ENCODE data around the gene COL4A2. TPM values are rescaled to one million over a fixed set of nuclear protein-coding genes. Genes with fewer than 3 reads are reported as not detected.

COL4A2 gene
- total RNA-seq, 1 experiment from 2014 or later: 66.0 TPM

DNA sequence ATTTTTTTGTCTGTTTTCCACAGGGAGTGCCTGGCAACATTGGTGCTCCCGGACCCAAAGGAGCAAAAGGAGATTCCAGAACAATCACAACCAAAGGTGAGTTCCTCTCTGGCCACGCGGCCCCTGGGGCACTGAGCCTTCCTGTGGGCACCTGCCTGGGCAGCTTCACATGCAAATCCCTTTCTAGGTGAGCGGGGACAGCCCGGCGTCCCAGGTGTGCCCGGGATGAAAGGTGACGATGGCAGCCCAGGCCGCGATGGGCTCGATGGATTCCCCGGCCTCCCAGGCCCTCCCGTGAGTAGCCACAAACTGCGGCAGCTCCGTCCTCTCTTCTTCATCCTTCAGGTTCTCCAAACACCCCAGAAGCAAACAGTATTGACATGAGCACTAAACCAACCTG lies 155.0 kb downstream of the COL4A2 start:
- CTCF ChIA-PET: interaction anchor here (1.1 to 1.3 kb wide), 2 partner anchors 71 to 128 kb away, joined by 3 to 4 read pairs; no protein-coding TSS in a partner anchor

DNA sequence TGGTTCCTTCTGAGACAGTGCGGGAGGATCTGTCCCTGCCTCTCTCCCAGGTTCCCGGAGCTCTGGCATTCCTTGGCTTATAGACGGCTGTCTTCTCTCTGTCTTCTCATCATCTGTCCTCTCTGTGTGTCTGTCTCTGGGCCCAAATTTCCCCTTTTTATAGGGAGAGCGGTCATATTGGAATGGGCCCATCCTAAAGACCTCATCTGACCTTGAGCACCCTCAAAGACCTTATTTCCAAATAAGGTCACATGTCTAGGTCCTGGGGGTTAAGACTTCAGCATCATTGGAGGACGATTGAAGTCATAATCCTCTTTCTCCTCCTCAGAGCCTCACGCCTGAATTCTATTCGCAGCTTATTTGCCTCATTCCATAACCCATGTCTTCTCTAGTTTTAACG lies 156.1 kb downstream of the COL4A2 start:
- H3K4me3 Mint-ChIP-seq (ENCODE audit: unreplicated experiment): no peak overlapping the region
- no peaks in the 10 kb centered on the region for H3K27me3 Mint-ChIP-seq (ENCODE audit: insufficient read depth, unreplicated experiment)
- intact Hi-C loops (cut with micrococcal nuclease): no loop called here
- no peak for DNase-seq (ENCODE audit: unreplicated experiment)
- ChIA-PET POLR2A (interaction anchor here (1.0 kb wide), 1 partner anchor 154 kb away, joined by 3 read pairs; no protein-coding TSS in a partner anchor), CTCF (no interaction called here)
- peaks cover 14% of the 10 kb centered on the region for H3K36me3 Mint-ChIP-seq (ENCODE audit: insufficient read depth, unreplicated experiment)
- no peak for TF ChIP-seq CTCF (IDR thresholded peaks at IDR 0.05; ENCODE audit: unreplicated experiment)
- H3K9me3 Mint-ChIP-seq (ENCODE audit: unreplicated experiment): no peaks in the 10 kb centered on the region
- no peak overlapping the region for H3K27ac Mint-ChIP-seq (ENCODE audit: low read depth, unreplicated experiment)
- no TSS peak for BruUV-seq (replicated peaks)
- H3K4me1 Mint-ChIP-seq (ENCODE audit: insufficient read depth, unreplicated experiment): no peaks in the 10 kb centered on the region

More for the DNA sequence above, 155.0 kb downstream of the COL4A2 start:
- no peak for DNase-seq (ENCODE audit: unreplicated experiment)
- Mint-ChIP-seq H3K9me3 (ENCODE audit: unreplicated experiment) (no peaks in the 10 kb centered on the region), H3K4me1 (ENCODE audit: insufficient read depth, unreplicated experiment) (no peaks in the 10 kb centered on the region), H3K4me3 (ENCODE audit: unreplicated experiment) (no peak overlapping the region), H3K27ac (ENCODE audit: low read depth, unreplicated experiment) (no peak overlapping the region), H3K27me3 (ENCODE audit: insufficient read depth, unreplicated experiment) (no peaks in the 10 kb centered on the region), H3K36me3 (ENCODE audit: insufficient read depth, unreplicated experiment) (peaks cover 14% of the 10 kb centered on the region)
- intact Hi-C loops (cut with micrococcal nuclease): no loop called here
- POLR2A ChIA-PET: interaction anchor here (0.7 kb wide), 1 partner anchor 252 kb away, joined by 3 read pairs; no protein-coding TSS in a partner anchor
- TF ChIP-seq CTCF (IDR thresholded peaks at IDR 0.05; ENCODE audit: unreplicated experiment): no peak
- BruUV-seq (replicated peaks): no TSS peak

GRCh38 chr13:110463871-110464510 lies 156.9 kb downstream of the COL4A2 start:
- CTCF ChIA-PET: interaction anchor here (2.0 kb wide), 1 partner anchor 8 kb away, joined by 10 read pairs; no protein-coding TSS in a partner anchor
- peaks cover 14% of the 10 kb centered on the region for H3K36me3 Mint-ChIP-seq (ENCODE audit: insufficient read depth, unreplicated experiment)
- intact Hi-C loops (cut with micrococcal nuclease): no loop called here

More at GRCh38 chr13:110463871-110464510, 156.9 kb downstream of the COL4A2 start:
- H3K4me1 Mint-ChIP-seq (ENCODE audit: insufficient read depth, unreplicated experiment): no peaks in the 10 kb centered on the region
- no peaks in the 10 kb centered on the region for H3K27me3 Mint-ChIP-seq (ENCODE audit: insufficient read depth, unreplicated experiment)
- POLR2A ChIA-PET: no interaction called here
- no peak for DNase-seq (ENCODE audit: unreplicated experiment)
- no peak overlapping the region for H3K27ac Mint-ChIP-seq (ENCODE audit: low read depth, unreplicated experiment)
- H3K9me3 Mint-ChIP-seq (ENCODE audit: unreplicated experiment): no peaks in the 10 kb centered on the region
- no TSS peak for BruUV-seq (replicated peaks)
- no peak for TF ChIP-seq CTCF (IDR thresholded peaks at IDR 0.05; ENCODE audit: unreplicated experiment)
- no peak overlapping the region for H3K4me3 Mint-ChIP-seq (ENCODE audit: unreplicated experiment)
